IPS-20b (cell line): ENCODE measurements around the gene ZNRF1.

ENCODE experiments used
- H3K27ac ChIP-seq: one replicate; pipeline ENCODE4 v1.5.1; 2013; ENCODE audit warnings: low read length
- H3K27me3 ChIP-seq: 2 replicates; pipeline ENCODE4 v1.6.1; 2013; ENCODE audit warnings: mild to moderate bottlenecking, low read length, inconsistent platforms; ENCODE audit not compliant: insufficient read depth
- H3K36me3 ChIP-seq: 2 replicates; pipeline ENCODE4 v1.6.1; 2013; ENCODE audit warnings: low read depth, mild to moderate bottlenecking, inconsistent platforms, low read length, moderate library complexity; ENCODE audit not compliant: insufficient read depth
- H3K4me1 ChIP-seq: 2 replicates; pipeline ENCODE4 v1.6.1; 2013; ENCODE audit warnings: mild to moderate bottlenecking, control low read depth, inconsistent platforms, low read length, moderate library complexity; ENCODE audit not compliant: insufficient read depth
- H3K4me3 ChIP-seq: 2 replicates; pipeline ENCODE4 v1.5.1; 2013; ENCODE audit warnings: mild to moderate bottlenecking, low read length, inconsistent platforms
- H3K9ac ChIP-seq: 2 replicates; pipeline ENCODE4 v1.6.1; 2013; ENCODE audit warnings: low read depth, mild to moderate bottlenecking, inconsistent platforms, low read length, moderate library complexity
- H3K9me3 ChIP-seq: 2 replicates; pipeline ENCODE4 v1.6.1; 2013; ENCODE audit warnings: mild to moderate bottlenecking, low read depth, low read length, inconsistent platforms; ENCODE audit not compliant: insufficient read depth

ZNRF1 gene

DNA sequence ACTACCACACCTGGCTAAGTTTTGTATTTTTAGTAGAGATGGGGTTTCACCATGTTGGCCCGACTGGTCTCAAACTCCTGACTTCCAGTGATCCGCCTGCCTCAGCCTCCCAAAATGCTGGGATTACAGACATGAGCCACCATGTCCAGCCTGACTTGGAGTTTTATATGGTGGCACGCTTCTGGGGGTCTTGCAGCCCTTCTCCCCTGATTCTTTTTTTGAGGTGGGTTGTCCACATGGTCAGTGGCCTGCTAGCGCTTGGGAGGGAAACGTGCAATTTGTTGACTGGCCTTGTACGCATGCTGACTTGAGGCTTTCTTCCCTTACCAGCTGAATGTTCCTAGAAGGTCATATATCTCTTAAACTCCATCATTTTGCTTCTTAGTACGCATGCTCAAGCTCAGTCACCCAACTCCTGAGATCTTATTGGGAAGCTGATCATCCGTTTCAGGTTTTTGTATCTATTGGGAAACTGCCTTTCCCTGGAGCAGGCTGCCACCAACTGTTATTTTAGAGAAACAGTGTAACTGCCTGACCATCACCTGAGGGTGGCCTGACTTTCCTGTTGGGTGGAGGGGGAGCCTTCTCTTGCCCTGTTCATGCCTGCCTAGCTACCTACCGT lies 131.4 kb downstream of the ZNRF1 start:
- H3K36me3 ChIP-seq = no peaks in the 10 kb centered on the region
- H3K9ac ChIP-seq = no peak overlapping the region
- H3K27ac ChIP-seq = no peak overlapping the region
- H3K9me3 ChIP-seq = peaks cover 19% of the 10 kb centered on the region
- H3K4me3 ChIP-seq = no peak overlapping the region
- peaks cover 6% of the 10 kb centered on the region; the same call in 1 of the 2 replicates for H3K4me1 ChIP-seq
- H3K27me3 ChIP-seq = no peaks in the 10 kb centered on the region

DNA sequence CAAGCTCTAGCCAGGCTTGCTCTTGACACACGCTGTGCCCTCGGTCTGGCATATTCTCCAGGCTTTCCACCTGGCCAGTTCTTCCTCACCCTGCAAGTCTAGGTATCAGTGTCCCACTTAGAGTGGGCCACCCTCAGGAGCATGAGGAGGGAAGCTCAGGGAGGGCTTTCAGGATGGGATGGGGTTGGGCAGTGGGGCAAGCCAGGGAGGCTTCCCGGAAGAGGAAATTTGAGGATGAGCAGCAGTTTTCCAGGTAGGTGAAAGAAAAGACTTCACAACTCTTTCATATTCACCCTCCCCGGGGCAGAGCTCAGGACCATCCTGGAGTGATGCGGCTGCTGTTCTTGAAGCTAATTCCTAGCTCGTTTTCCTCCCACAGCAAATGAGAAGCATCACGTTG lies 132.3 kb downstream of the ZNRF1 start:
- no peaks in the 10 kb centered on the region for H3K27me3 ChIP-seq
- no peak overlapping the region for H3K4me3 ChIP-seq
- H3K36me3 ChIP-seq = no peaks in the 10 kb centered on the region
- H3K9ac ChIP-seq = peak overlapping the region; percentile 32; the same call in 1 of the 2 replicates
- peaks cover 19% of the 10 kb centered on the region for H3K9me3 ChIP-seq
- peaks cover 6% of the 10 kb centered on the region; the same call in 1 of the 2 replicates for H3K4me1 ChIP-seq
- peak overlapping the region; percentile 47 for H3K27ac ChIP-seq

DNA sequence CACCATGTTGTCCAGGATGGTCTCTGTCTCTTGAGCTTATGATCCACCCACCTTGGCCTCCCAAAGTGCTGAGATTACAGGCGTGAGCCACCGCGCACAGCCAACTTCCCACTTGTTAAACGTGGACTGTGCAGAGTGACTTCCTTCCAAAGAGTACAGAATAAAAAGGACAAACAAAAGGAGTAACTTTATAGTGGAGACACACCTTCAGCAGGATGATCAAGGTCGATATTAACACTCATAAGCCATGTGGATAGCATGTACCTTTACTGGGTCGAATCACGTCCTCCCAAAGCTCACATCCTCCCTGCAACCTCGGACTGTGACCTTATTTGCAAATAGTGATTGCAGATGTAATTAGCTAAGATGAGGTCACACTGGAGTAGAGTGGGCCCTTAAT lies 139.4 kb downstream of the ZNRF1 start:
- no peaks in the 10 kb centered on the region for H3K9me3 ChIP-seq
- no peak overlapping the region for H3K4me3 ChIP-seq
- H3K36me3 ChIP-seq = no peaks in the 10 kb centered on the region
- H3K27me3 ChIP-seq = no peaks in the 10 kb centered on the region
- no peak overlapping the region for H3K9ac ChIP-seq
- H3K27ac ChIP-seq = no peak overlapping the region
- peaks cover 6% of the 10 kb centered on the region for H3K4me1 ChIP-seq

DNA sequence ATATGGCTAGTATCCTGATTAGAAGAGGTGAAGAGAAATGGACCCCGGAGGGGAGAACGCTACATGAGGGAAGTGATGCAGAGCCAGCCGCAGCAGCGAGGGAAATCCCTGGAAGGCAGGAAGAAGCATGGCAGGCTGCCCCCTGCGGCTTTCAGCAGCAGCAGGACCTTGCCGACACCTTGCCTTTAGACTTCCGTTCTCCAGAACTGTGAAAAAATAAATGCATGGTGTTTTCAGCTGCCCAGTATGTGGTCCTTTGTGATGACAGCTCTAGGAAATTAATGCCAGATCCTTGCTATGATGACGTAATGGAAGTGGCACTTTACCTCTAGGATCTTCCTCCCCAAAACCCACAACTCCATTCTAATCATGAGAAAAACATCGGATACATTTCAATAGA lies 139.8 kb downstream of the ZNRF1 start:
- Histone ChIP-seq H3K9ac (no peak overlapping the region), H3K27me3 (no peaks in the 10 kb centered on the region), H3K9me3 (no peaks in the 10 kb centered on the region), H3K36me3 (no peaks in the 10 kb centered on the region), H3K27ac (no peak overlapping the region), H3K4me3 (no peak overlapping the region), H3K4me1 (peaks cover 6% of the 10 kb centered on the region)

DNA sequence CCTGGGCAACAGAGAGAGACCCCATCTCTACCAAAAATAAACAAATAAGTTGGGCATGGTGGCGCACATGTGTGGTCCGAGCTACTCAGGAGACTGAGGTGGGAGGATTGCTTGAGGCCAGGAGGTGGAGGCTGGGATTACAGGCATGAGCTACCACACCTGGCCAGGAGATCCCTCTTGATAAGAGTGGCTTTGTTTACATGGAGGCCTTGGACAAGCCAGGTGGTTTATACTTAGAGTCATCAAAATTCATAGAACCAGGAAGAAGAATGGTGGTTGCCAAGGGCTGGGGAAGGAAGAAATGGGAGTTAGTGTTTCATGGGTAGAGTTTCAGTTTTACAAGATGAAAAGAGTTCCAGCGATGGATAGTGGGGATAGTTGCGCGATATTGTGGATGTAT lies 140.7 kb downstream of the ZNRF1 start:
- H3K36me3 ChIP-seq = no peaks in the 10 kb centered on the region
- no peaks in the 10 kb centered on the region for H3K9me3 ChIP-seq
- H3K27ac ChIP-seq = no peak overlapping the region
- H3K4me1 ChIP-seq = peaks cover 6% of the 10 kb centered on the region
- no peaks in the 10 kb centered on the region for H3K27me3 ChIP-seq
- H3K4me3 ChIP-seq = no peak overlapping the region
- H3K9ac ChIP-seq = no peak overlapping the region

DNA sequence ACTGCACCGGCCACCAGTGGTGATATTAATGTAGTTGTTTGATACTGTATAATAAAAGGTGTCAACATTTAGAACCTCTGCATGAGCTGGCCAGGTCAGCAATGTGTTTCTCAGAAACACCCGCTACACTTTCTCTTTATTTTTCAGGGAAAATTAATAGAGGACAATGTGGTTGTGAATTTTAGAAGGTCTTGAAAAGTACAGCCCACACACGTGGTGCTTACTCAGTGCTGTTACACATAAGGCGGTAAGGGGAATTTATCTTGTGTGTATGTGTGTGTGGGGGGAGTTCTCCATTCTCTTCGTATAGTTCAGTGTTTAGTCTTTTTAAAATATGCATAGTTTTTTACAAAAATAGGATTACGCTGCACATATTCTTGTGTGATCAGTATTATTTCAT lies 145.1 kb downstream of the ZNRF1 start:
- Histone ChIP-seq H3K27me3 (no peaks in the 10 kb centered on the region), H3K4me1 (no peaks in the 10 kb centered on the region), H3K4me3 (no peak overlapping the region), H3K9ac (no peak overlapping the region), H3K9me3 (no peaks in the 10 kb centered on the region), H3K27ac (no peak overlapping the region), H3K36me3 (no peaks in the 10 kb centered on the region)

DNA sequence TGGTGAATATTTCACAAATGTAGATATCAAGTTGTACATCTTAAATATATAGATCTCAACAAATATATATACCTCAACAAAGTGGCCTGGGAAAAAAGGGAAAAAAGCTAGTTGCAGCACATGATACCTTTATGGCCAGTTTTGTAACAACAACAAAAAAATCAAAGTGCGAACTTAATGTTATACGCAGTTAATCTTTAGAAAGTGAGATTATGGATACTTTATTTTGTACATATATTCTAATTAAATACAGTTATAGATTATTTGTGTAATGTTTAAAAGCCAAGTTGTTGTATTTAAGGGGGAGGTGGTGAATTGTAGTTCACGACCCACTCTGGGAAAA lies 149.1 kb downstream of the ZNRF1 start:
- peaks cover 21% of the 10 kb centered on the region for H3K9me3 ChIP-seq
- H3K27ac ChIP-seq = no peak overlapping the region
- peaks cover 17% of the 10 kb centered on the region for H3K36me3 ChIP-seq
- peak overlapping the region; percentile 92; the same call in 1 of the 2 replicates for H3K9ac ChIP-seq
- peak overlapping the region; percentile 81 for H3K4me3 ChIP-seq
- no peaks in the 10 kb centered on the region for H3K4me1 ChIP-seq
- H3K27me3 ChIP-seq = no peaks in the 10 kb centered on the region

DNA sequence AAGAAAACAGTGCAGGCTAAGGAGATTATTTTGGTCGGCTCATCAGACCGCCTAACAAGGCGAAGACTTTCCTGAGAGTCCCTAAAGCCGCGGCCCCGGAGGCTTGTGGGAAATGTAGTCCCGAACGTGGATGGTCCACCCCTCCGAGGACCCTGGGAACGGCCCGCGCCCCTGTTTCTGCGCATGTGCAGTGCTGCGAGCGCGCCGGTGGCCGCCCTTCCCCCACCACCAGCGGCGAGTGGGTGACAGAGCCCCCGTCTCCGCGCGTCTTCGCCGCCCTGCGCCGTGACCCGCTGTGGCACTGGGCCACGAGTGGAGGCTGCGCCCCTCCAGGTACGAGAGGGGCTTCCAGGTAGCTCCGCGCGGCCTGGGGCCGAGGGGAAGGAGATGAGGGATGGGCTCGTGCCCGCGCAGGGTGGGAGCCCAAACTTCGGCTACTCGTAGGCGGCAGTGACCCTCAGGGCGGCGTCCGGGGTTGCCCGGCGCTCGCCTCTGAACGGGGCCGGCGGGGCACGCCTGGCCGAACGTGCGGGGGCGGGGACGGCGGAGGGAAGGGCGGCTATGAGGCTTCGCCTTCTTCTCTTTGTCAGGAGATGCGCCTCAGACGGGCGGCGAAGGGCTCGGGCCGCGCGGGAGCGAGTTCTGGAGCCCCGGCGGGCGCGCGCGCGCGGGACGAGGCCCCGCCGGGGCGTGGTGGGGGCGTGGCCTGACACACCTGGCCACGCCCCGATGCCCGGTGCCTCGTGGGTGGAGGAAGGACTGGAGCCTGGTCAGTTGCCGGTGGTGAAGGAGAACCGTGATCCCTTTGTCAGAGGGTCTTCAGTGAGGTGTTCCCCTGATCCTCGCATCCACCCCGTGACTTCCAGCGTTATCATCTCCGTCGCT lies 149.7 kb downstream of the ZNRF1 start, which contains the start of gene ZFP1:
Gene ZFP1 (plus strand): TSS at position 214 of the 885 bp plus-strand sequence. CDS start 4,428 bp downstream, outside the sequence.
- no peaks in the 10 kb centered on the region for H3K4me1 ChIP-seq
- no peaks in the 10 kb centered on the region for H3K27me3 ChIP-seq
- H3K9ac ChIP-seq = peak within 1 kb of the TSS; percentile 92
- H3K4me3 ChIP-seq = peak within 1 kb of the TSS; percentile 81
- H3K9me3 ChIP-seq = peaks cover 24% of the 10 kb centered on the region
- peaks cover 23% of the 10 kb centered on the region for H3K36me3 ChIP-seq
- H3K27ac ChIP-seq = peak within 1 kb of the TSS; percentile 32

DNA sequence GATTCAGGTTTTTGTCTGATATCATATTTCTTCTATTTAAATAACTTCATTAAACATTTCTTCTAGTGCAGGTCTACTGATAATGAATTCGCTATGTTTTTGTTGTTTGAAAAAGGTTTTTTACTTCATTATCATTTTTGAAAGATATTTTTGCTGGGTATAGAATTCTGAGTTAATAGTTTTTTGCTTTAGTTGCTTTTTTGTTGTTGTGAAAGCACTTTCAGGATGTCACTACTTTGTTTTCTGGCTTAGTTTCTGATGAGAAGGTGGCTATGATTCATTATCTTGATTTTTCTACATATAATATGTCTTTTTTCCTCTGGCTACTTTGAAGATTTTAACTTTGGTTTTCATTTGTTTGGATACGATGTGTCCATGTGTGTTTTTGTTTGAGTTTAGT lies 153.0 kb downstream of the ZNRF1 start:
- H3K27ac ChIP-seq = no peak overlapping the region
- H3K4me3 ChIP-seq = no peak overlapping the region
- H3K9me3 ChIP-seq = peaks cover 24% of the 10 kb centered on the region
- no peaks in the 10 kb centered on the region for H3K4me1 ChIP-seq
- peaks cover 45% of the 10 kb centered on the region for H3K36me3 ChIP-seq
- H3K9ac ChIP-seq = no peak overlapping the region
- no peaks in the 10 kb centered on the region for H3K27me3 ChIP-seq

DNA sequence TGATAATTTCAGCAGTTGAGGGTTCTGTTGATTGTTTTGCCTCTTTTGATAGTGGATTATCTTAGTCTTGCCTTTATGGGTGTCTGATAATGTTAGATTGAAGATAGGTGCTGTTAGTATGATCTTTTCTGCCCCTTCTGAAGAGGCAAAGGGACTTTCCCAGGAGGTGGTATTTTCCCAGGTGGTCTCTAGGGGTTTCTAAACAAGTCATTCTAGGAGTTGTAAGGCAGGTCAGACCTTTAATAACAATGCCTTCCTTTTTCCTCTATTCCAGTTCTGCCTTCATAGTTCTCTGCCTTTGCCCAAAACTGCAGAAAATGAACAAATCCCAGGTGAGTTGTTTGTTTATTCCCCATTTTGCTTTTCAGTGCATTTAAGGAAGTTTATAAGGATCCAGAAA lies 153.8 kb downstream of the ZNRF1 start:
- Histone ChIP-seq H3K27me3 (no peaks in the 10 kb centered on the region), H3K4me1 (no peaks in the 10 kb centered on the region), H3K9ac (no peak overlapping the region), H3K9me3 (peaks cover 24% of the 10 kb centered on the region), H3K27ac (no peak overlapping the region), H3K4me3 (no peak overlapping the region), H3K36me3 (peaks cover 51% of the 10 kb centered on the region)

DNA sequence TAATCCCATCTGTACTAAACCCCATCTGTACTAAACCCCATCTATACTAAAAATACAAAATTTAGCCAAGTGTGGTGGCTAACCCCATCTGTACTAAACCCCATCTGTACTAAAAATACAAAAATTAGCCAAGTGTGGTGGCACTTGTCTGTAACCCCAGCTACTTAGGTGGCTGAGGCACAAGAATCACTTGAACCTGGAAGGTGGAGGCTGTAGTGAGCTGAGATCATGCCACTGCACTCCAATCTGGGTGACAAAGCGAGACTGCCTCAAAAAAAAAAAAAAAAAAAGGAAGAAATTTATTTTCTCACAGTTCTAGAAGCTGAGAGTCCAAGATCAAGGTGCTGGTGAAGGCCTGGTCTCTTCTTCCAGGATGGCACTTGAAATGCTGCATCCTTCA lies 161.6 kb downstream of the ZNRF1 start:
- H3K4me1 ChIP-seq = no peaks in the 10 kb centered on the region
- H3K4me3 ChIP-seq = no peak overlapping the region
- no peaks in the 10 kb centered on the region for H3K27me3 ChIP-seq
- H3K36me3 ChIP-seq = peaks cover 41% of the 10 kb centered on the region
- no peak overlapping the region for H3K27ac ChIP-seq
- H3K9me3 ChIP-seq = peaks cover 9% of the 10 kb centered on the region; the same call in 1 of the 2 replicates
- H3K9ac ChIP-seq = no peak overlapping the region
